ENCODE data around the gene PARP11. TPM values are rescaled to one million over a fixed set of nuclear protein-coding genes. Genes with fewer than 3 reads are reported as not detected.

The PARP11 gene
- total RNA-seq, 1 experiment from 2014 or later = 11.3 TPM

DNA sequence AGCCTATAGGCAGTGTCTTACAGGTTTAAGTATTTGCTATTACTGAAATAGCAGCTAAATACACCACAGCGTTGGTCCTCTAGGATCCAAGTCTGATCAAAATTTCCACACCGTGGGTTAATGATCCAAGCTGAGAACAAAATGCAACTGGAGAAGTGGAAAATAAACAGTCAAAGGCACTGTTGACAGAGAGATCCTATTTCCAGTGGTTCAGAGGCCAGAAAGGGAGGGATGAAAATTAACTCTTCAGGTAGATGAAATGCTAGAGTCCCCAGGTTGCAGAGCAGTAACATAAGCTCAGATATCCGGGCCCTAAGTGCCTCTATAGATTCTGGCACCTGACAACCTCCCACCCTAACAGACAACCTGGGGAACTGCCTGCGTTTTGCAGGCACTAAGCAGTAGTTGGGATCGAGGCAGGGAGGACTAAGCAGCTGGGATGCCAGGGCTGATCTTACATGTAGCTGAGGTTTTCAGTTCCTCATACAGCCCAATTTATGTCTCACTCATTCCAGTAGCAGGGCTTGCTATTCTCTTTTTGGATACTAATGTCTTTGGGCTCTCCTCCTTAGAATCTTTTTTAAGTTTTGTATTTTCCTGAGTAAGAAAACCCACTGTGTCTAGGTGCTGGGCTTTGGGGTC is 77.6 kb downstream of the PARP11 start:
- no peaks in the 10 kb centered on the region for H3K9me3 ChIP-seq (ENCODE audit: control insufficient read depth, low read depth, low read length)
- H3K23me2 ChIP-seq (ENCODE audit: insufficient read length, low read depth, low read length, poor library complexity, severe bottlenecking) = no peaks in the 10 kb centered on the region
- H3K4me2 ChIP-seq (ENCODE audit: insufficient read depth, insufficient read length, low read length) = no peak overlapping the region
- no peak overlapping the region for H2BK15ac ChIP-seq (ENCODE audit: low read depth, low read length)
- H3K4me3 Mint-ChIP-seq = no peak overlapping the region
- H3K79me2 ChIP-seq (ENCODE audit: insufficient read depth, low read length) = no peaks in the 10 kb centered on the region
- DNase-seq = no peak
- no peak overlapping the region for H2AFZ ChIP-seq (ENCODE audit: low read length)
- no peak overlapping the region for H3K14ac ChIP-seq (ENCODE audit: insufficient read depth, low read length)
- peaks cover 0 to 14% (median 6%) of the 10 kb centered on the region in 3 experiments; a peak in 4 of 7 replicates for H3K36me3 Mint-ChIP-seq (ENCODE audit: insufficient read depth in 1 of 3, low read depth in 3 of 3)
- H2AK5ac ChIP-seq (ENCODE audit: insufficient read length, low read length) = no peak overlapping the region
- H3T11ph ChIP-seq (ENCODE audit: low read length) = no peak overlapping the region
- no peaks in the 10 kb centered on the region for H3K27me3 Mint-ChIP-seq (ENCODE audit: low read depth)
- H3K27ac ChIP-seq (ENCODE audit: insufficient read length, low read depth, low read length) = no peak overlapping the region
- no peaks in the 10 kb centered on the region for H4K20me1 ChIP-seq (ENCODE audit: control insufficient read depth, insufficient read depth, insufficient read length)
- H3K27me3 ChIP-seq (ENCODE audit: insufficient read depth, low read length) = no peaks in the 10 kb centered on the region
- no peak overlapping the region for H2BK20ac ChIP-seq (ENCODE audit: low read depth, low read length, poor library complexity, severe bottlenecking)
- WGBS (ENCODE audit: extremely low coverage, insufficient read length, low lambda C conversion rate) = no CpG with 5 or more reads among the region's 5 CpGs
- H2BK12ac ChIP-seq (ENCODE audit: insufficient read length, low read depth, low read length) = no peak overlapping the region
- H3K4ac ChIP-seq (ENCODE audit: low read depth, low read length) = no peak overlapping the region
- no peak overlapping the region for H3K9ac ChIP-seq (ENCODE audit: extremely low read depth, insufficient read length, low read length)
- no peaks in the 10 kb centered on the region; a peak in 1 of 5 replicates for H3K9me3 Mint-ChIP-seq
- H2BK120ac ChIP-seq (ENCODE audit: low read depth, low read length, poor library complexity, severe bottlenecking) = no peak overlapping the region
- H3K79me1 ChIP-seq (ENCODE audit: insufficient read depth, low read depth, low read length, poor library complexity, severe bottlenecking) = no peaks in the 10 kb centered on the region
- no peak overlapping the region for H3K23ac ChIP-seq (ENCODE audit: insufficient read length, low read depth, low read length)
- H3K18ac ChIP-seq (ENCODE audit: insufficient read length, low read depth, low read length) = no peak overlapping the region
- no peak overlapping the region for H4K5ac ChIP-seq (ENCODE audit: insufficient read length, low read depth, low read length)
- H3K56ac ChIP-seq (ENCODE audit: insufficient read length, low read depth, low read length) = no peak overlapping the region
- no peak overlapping the region for H4K8ac ChIP-seq (replicated peaks; ENCODE audit: insufficient read length, low read depth, low read length)
- no peak overlapping the region for H2BK5ac ChIP-seq (ENCODE audit: insufficient read length, low read length)
- no peak overlapping the region for H3K27ac Mint-ChIP-seq
- H3K4me1 ChIP-seq (ENCODE audit: insufficient read depth, low read length) = peaks cover 4% of the 10 kb centered on the region; the same call in 1 of the 2 replicates
- peaks cover 13 to 23% of the 10 kb centered on the region in 2 experiments for H3K4me1 Mint-ChIP-seq
- TF ChIP-seq, protein P1, sequence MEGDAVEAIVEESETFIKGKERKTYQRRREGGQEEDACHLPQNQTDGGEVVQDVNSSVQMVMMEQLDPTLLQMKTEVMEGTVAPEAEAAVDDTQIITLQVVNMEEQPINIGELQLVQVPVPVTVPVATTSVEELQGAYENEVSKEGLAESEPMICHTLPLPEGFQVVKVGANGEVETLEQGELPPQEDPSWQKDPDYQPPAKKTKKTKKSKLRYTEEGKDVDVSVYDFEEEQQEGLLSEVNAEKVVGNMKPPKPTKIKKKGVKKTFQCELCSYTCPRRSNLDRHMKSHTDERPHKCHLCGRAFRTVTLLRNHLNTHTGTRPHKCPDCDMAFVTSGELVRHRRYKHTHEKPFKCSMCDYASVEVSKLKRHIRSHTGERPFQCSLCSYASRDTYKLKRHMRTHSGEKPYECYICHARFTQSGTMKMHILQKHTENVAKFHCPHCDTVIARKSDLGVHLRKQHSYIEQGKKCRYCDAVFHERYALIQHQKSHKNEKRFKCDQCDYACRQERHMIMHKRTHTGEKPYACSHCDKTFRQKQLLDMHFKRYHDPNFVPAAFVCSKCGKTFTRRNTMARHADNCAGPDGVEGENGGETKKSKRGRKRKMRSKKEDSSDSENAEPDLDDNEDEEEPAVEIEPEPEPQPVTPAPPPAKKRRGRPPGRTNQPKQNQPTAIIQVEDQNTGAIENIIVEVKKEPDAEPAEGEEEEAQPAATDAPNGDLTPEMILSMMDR (conservative IDR thresholded peaks at IDR 0.05) = no peak
- no peak overlapping the region for H4K91ac ChIP-seq (ENCODE audit: insufficient read length, low read depth, low read length)

Measured in H9 (cell line).